HL-60 (cell line): ENCODE measurements around the gene PAX5.

Experiments used
- POLR2AphosphoS5 ChIP-seq: IDR thresholded peaks from 2 replicates; pipeline ENCODE4 v1.6.1; 2012; ENCODE audit warnings: low read depth
- TF ChIP-seq, protein P1 (sequence below): IDR thresholded peaks from 2 replicates; pipeline ENCODE4 v1.6.1; 2012; ENCODE audit warnings: low read depth; ENCODE audit not compliant: insufficient replicate concordance
- TF ChIP-seq, protein P2 (sequence below): IDR thresholded peaks from one replicate; pipeline ENCODE4 v1.5.1; 2011; ENCODE audit warnings: low read length, control low read depth, inconsistent platforms; ENCODE audit not compliant: insufficient read depth

DNA sequence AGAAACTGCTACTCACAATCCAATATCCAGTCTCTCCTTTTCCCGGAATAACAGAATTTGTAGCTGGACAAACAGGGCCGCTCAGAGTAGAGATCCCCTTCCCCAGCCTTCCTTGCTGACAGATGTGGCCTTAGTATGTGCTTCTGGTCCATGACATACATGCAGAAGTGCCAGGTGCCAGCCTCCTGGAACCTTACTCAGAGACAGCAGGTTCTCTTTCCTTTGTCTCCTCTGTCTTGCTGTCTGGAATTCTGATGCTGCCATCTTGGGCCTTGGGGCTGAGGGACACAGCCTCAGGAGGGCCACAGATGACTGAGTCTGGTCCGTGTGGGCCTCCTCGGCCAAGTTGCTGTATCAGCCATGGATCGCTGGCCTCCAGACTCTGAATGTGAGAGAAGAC, 210.1 kb downstream of the PAX5 start:
- TF ChIP-seq, protein P1, sequence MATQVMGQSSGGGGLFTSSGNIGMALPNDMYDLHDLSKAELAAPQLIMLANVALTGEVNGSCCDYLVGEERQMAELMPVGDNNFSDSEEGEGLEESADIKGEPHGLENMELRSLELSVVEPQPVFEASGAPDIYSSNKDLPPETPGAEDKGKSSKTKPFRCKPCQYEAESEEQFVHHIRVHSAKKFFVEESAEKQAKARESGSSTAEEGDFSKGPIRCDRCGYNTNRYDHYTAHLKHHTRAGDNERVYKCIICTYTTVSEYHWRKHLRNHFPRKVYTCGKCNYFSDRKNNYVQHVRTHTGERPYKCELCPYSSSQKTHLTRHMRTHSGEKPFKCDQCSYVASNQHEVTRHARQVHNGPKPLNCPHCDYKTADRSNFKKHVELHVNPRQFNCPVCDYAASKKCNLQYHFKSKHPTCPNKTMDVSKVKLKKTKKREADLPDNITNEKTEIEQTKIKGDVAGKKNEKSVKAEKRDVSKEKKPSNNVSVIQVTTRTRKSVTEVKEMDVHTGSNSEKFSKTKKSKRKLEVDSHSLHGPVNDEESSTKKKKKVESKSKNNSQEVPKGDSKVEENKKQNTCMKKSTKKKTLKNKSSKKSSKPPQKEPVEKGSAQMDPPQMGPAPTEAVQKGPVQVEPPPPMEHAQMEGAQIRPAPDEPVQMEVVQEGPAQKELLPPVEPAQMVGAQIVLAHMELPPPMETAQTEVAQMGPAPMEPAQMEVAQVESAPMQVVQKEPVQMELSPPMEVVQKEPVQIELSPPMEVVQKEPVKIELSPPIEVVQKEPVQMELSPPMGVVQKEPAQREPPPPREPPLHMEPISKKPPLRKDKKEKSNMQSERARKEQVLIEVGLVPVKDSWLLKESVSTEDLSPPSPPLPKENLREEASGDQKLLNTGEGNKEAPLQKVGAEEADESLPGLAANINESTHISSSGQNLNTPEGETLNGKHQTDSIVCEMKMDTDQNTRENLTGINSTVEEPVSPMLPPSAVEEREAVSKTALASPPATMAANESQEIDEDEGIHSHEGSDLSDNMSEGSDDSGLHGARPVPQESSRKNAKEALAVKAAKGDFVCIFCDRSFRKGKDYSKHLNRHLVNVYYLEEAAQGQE: no peak
- TF ChIP-seq, protein P2, sequence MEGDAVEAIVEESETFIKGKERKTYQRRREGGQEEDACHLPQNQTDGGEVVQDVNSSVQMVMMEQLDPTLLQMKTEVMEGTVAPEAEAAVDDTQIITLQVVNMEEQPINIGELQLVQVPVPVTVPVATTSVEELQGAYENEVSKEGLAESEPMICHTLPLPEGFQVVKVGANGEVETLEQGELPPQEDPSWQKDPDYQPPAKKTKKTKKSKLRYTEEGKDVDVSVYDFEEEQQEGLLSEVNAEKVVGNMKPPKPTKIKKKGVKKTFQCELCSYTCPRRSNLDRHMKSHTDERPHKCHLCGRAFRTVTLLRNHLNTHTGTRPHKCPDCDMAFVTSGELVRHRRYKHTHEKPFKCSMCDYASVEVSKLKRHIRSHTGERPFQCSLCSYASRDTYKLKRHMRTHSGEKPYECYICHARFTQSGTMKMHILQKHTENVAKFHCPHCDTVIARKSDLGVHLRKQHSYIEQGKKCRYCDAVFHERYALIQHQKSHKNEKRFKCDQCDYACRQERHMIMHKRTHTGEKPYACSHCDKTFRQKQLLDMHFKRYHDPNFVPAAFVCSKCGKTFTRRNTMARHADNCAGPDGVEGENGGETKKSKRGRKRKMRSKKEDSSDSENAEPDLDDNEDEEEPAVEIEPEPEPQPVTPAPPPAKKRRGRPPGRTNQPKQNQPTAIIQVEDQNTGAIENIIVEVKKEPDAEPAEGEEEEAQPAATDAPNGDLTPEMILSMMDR: no peak
- no peak for TF ChIP-seq POLR2AphosphoS5
